KBM-7 (cell line): ENCODE data around the gene OLFML1.

Experiments
- DNase-seq: peaks from one replicate; pipeline ENCODE4 v3.0.0-alpha.2; 2015
- in situ Hi-C: fragments of 300-500 bp; cut with MboI; formaldehyde crosslinking; loops from 2 replicates; pipeline ENCODE4 v1.14.3; 2020; ENCODE audit warnings: low sequenced_read_pairs, low pct_unique_long_range_greater_than_20kb, mixed read lengths

OLFML1 gene

GRCh38 chr11:7469351-7469865 lies 15.9 kb upstream of the OLFML1 start:
- DNase-seq: no peak
- in situ Hi-C loops: no loop called here

- in situ Hi-C loops: no loop called here
- no peak for DNase-seq
Observed at GRCh38 chr11:7471071-7471470, 14.2 kb upstream of the OLFML1 start.

GRCh38 chr11:7473717-7474116 lies 11.6 kb upstream of the OLFML1 start:
- DNase-seq: no peak
- in situ Hi-C loops: no loop called here

- DNase-seq: no peak
- in situ Hi-C loops: no loop called here
Observed at GRCh38 chr11:7480113-7480512, 5.2 kb upstream of the OLFML1 start.

- DNase-seq: no peak
- in situ Hi-C loops: no loop called here
Observed at GRCh38 chr11:7484131-7484530, 1.2 kb upstream of the OLFML1 start.

- DNase-seq: no peak
- in situ Hi-C loops: no loop called here
Observed at GRCh38 chr11:7484645-7485044, 661 bp upstream of the OLFML1 start.

GRCh38 chr11:7486098-7486780 lies 933 bp downstream of the OLFML1 start:
- in situ Hi-C loops: no loop called here
- no peak for DNase-seq

GRCh38 chr11:7486781-7487140 lies 1.5 kb downstream of the OLFML1 start:
- DNase-seq: no peak
- in situ Hi-C loops: no loop called here

- in situ Hi-C loops: no loop called here
- DNase-seq: no peak
Observed at GRCh38 chr11:7487360-7487759, 2.1 kb downstream of the OLFML1 start.

- no peak for DNase-seq
- in situ Hi-C loops: no loop called here
Observed at GRCh38 chr11:7488681-7489080, 3.4 kb downstream of the OLFML1 start.

- DNase-seq: no peak
- in situ Hi-C loops: no loop called here
Observed at GRCh38 chr11:7489376-7489775, 4.1 kb downstream of the OLFML1 start.

- no peak for DNase-seq
- in situ Hi-C loops: no loop called here
Observed at GRCh38 chr11:7490054-7490453, 4.7 kb downstream of the OLFML1 start.

- in situ Hi-C loops: no loop called here
- DNase-seq: no peak
Observed at GRCh38 chr11:7490535-7490934, 5.2 kb downstream of the OLFML1 start.

GRCh38 chr11:7492253-7492652 lies 6.9 kb downstream of the OLFML1 start:
- in situ Hi-C loops: no loop called here
- DNase-seq: no peak

- no peak for DNase-seq
- in situ Hi-C loops: no loop called here
Observed at GRCh38 chr11:7493670-7494069, 8.4 kb downstream of the OLFML1 start.

GRCh38 chr11:7494086-7494745 lies 8.9 kb downstream of the OLFML1 start:
- no peak for DNase-seq
- in situ Hi-C loops: no loop called here

- DNase-seq: peak; percentile 58
- in situ Hi-C loops: no loop called here
Observed at GRCh38 chr11:7495882-7496551, 10.7 kb downstream of the OLFML1 start.

- in situ Hi-C loops: no loop called here
- peak; percentile 30 for DNase-seq
Observed at GRCh38 chr11:7498193-7498592, 12.9 kb downstream of the OLFML1 start.

- DNase-seq: no peak
- in situ Hi-C loops: no loop called here
Observed at GRCh38 chr11:7499081-7499480, 13.8 kb downstream of the OLFML1 start.

GRCh38 chr11:7500251-7500650 lies 14.9 kb downstream of the OLFML1 start:
- DNase-seq: no peak
- in situ Hi-C loops: no loop called here
